SK-N-SH (cell line): ENCODE data around the gene SYNJ1. TPM values are rescaled to one million over a fixed set of nuclear protein-coding genes. Genes with fewer than 3 reads are reported as not detected.

Experiments
- CTCF ChIA-PET: fragments of 300-600, 350-600 bp; formaldehyde crosslinking; extraction: SDS; loops from one replicate; lab custom pipeline; 2021; lab: Yijun Ruan, JAX
- POLR2A ChIA-PET: fragments of 350-600 bp; sonication (Branson Sonifier 250); formaldehyde crosslinking; extraction: SDS; loops from one replicate; lab custom pipeline; 2020; ENCODE audit warnings: antibody characterized with exemption, inconsistent platforms; lab: Yijun Ruan, JAX
- DNase-seq: peaks from one replicate; pipeline ENCODE4 v3.0.0; 2012
- H2AFZ ChIP-seq: fragments of 200-600 bp; sonication (generic); 2 replicates; pipeline ENCODE4 v1.8.1; 2016; ENCODE audit warnings: antibody characterized with exemption, mild to moderate bottlenecking, low read depth
- H3F3A ChIP-seq: fragments of 200-600 bp; sonication (generic); replicated peaks from 2 replicates; pipeline ENCODE3; 2016; ENCODE audit warnings: antibody characterized with exemption, mild to moderate bottlenecking; ENCODE audit not compliant: insufficient read depth
- H3K27ac ChIP-seq, 2 experiments: fragments of 200-500 bp in 1 of 2; fragments of 200-600 bp in 1 of 2; sonication (Bioruptor generic) in 1 of 2; sonication (generic), shearing (Covaris generic) in 1 of 2; 2 replicates each; pipeline versions ENCODE4 v1.5.1 to v1.6.1; 2014 to 2016; ENCODE audit warnings: low read depth in 2 of 2, inconsistent platforms in 1 of 2, low read length in 1 of 2, mild to moderate bottlenecking in 1 of 2, mixed read lengths in 1 of 2
- H3K27me3 ChIP-seq: fragments of 200-600 bp; sonication (generic), shearing (Covaris generic); 2 replicates; pipeline ENCODE4 v1.6.1; 2016; ENCODE audit warnings: mixed run types; ENCODE audit not compliant: insufficient read depth
- H3K36me3 ChIP-seq, 2 experiments: fragments of 200-500 bp in 1 of 2; fragments of 200-600 bp in 1 of 2; sonication (Bioruptor generic) in 1 of 2; sonication (generic) in 1 of 2; replicated peaks in 1 of 2; 2 replicates each; pipeline versions ENCODE3 to v1.5.1; 2014 to 2016; ENCODE audit warnings: low read length in 1 of 2, mild to moderate bottlenecking in 1 of 2; ENCODE audit not compliant: insufficient read depth in 2 of 2, control insufficient read depth in 1 of 2
- H3K4me1 ChIP-seq, 2 experiments: fragments of 200-500 bp in 1 of 2; fragments of 200-600 bp in 1 of 2; sonication (Bioruptor generic) in 1 of 2; sonication (generic), shearing (Covaris generic) in 1 of 2; 2 replicates each; pipeline versions ENCODE4 v1.5.1 to v1.6.1; 2014 to 2016; ENCODE audit warnings: low read depth in 1 of 2, low read length in 1 of 2, mixed run types in 1 of 2; ENCODE audit not compliant: insufficient read depth in 2 of 2, control insufficient read depth in 1 of 2
- H3K4me2 ChIP-seq: fragments of 200-600 bp; sonication (generic), shearing (Covaris generic); 2 replicates; pipeline ENCODE4 v1.6.1; 2017; ENCODE audit warnings: mixed run types
- H3K4me3 ChIP-seq, 2 experiments: fragments of 200-500 bp in 1 of 2; fragments of 200-600 bp in 1 of 2; sonication (Bioruptor generic) in 1 of 2; sonication (generic), shearing (Covaris generic) in 1 of 2; 2 replicates each; pipeline versions ENCODE4 v1.5.1 to v1.8.1; 2014 to 2016; ENCODE audit warnings: low read depth in 2 of 2, inconsistent platforms in 1 of 2, low read length in 1 of 2, mild to moderate bottlenecking in 1 of 2, mixed read lengths in 1 of 2, moderate library complexity in 1 of 2
- H3K79me2 ChIP-seq: fragments of 200-600 bp; sonication (generic); 2 replicates; pipeline ENCODE4 v1.8.1; 2017; ENCODE audit warnings: mild to moderate bottlenecking; ENCODE audit not compliant: insufficient read depth
- H3K9ac ChIP-seq: fragments of 200-600 bp; sonication (generic); 2 replicates; pipeline ENCODE4 v1.6.1; 2017; ENCODE audit warnings: mixed run types
- H3K9me2 ChIP-seq: fragments of 200-600 bp; sonication (generic); 2 replicates; pipeline ENCODE4 v1.6.1; 2017; ENCODE audit warnings: mixed run types
- H3K9me3 ChIP-seq: fragments of 200-600 bp; sonication (generic); 2 replicates; pipeline ENCODE4 v1.6.1; 2017; ENCODE audit warnings: mixed run types, mild to moderate bottlenecking, moderate library complexity
- H4K20me1 ChIP-seq: fragments of 200-600 bp; sonication (generic); 2 replicates; pipeline ENCODE4 v1.6.1; 2017; ENCODE audit warnings: mild to moderate bottlenecking, mixed run types; ENCODE audit not compliant: insufficient read depth
- CHD2 ChIP-seq: fragments of 150-350 bp; IDR thresholded peaks from 2 replicates; pipeline ENCODE4 v1.6.1; 2018; ENCODE audit warnings: low read length; ENCODE audit not compliant: partially characterized antibody
- ELF1 ChIP-seq: IDR thresholded peaks from 2 replicates; pipeline ENCODE4 v1.4.0; 2012
- FOXJ3 ChIP-seq: sonication (generic); formaldehyde crosslinking; IDR thresholded peaks from 2 replicates; pipeline ENCODE4 v1.5.1; 2020; ENCODE audit warnings: mild to moderate bottlenecking, missing genetic modification reagents
- FOXM1 ChIP-seq: IDR thresholded peaks from 2 replicates; pipeline ENCODE4 v1.4.0; 2012; ENCODE audit warnings: low read depth, mild to moderate bottlenecking
- JUND ChIP-seq: IDR thresholded peaks from 2 replicates; pipeline ENCODE4 v1.4.0; 2012
- NRF1 ChIP-seq: IDR thresholded peaks from 2 replicates; pipeline ENCODE4 v1.6.1; 2012; ENCODE audit warnings: low read depth, mild to moderate bottlenecking, low read length
- USF2 ChIP-seq: fragments of 150-350 bp; IDR thresholded peaks from 2 replicates; pipeline ENCODE4 v1.6.1; 2017; ENCODE audit warnings: antibody characterized with exemption, low read length, low read depth, borderline replicate concordance
- WGBS: methylation state at CpG from one replicate; pipeline ENCODE4 v1.1.6; 2017; ENCODE audit warnings: low lambda C conversion rate; 5-methylcytosine and 5-hydroxymethylcytosine counted together
- polyA plus RNA-seq, 3 experiments: library from polyadenylated mRNA; depleted of rRNA; stranded (reverse); fragments of >200 nt; gene quantifications; 2 replicates each; pipeline ENCODE4 v1.2.3, GENCODE V29; 2012

Gene SYNJ1
- polyA plus RNA-seq, 1 of the 3 experiments (the other 2 are of a cell fraction) = 3.3 TPM

GRCh38 chr21:32648165-32648564 lies 79.6 kb downstream of the SYNJ1 start:
- H4K20me1 ChIP-seq = no peaks in the 10 kb centered on the region
- TF ChIP-seq USF2 = no peak
- TF ChIP-seq, all 33 proteins: peak for 0
- CTCF ChIA-PET = interaction anchor here (1.0 kb wide), 1 partner anchor 179 kb away, joined by 4 read pairs; no protein-coding TSS in a partner anchor
- no peak overlapping the region for H2AFZ ChIP-seq
- H3K9ac ChIP-seq = no peak overlapping the region
- no peaks in the 10 kb centered on the region for H3K79me2 ChIP-seq
- no peak for DNase-seq
- no peak overlapping the region for H3K4me2 ChIP-seq
- H3K9me3 ChIP-seq = no peaks in the 10 kb centered on the region
- no peaks in the 10 kb centered on the region for H3K9me2 ChIP-seq
- no peaks in the 10 kb centered on the region for H3F3A ChIP-seq
- H3K4me1 ChIP-seq = no peaks in the 10 kb centered on the region
- POLR2A ChIA-PET = no interaction called here
- H3K36me3 ChIP-seq = peaks cover 18 to 36% of the 10 kb centered on the region in 2 experiments
- H3K27ac ChIP-seq = no peak overlapping the region
- H3K4me3 ChIP-seq = no peak overlapping the region
- H3K27me3 ChIP-seq = no peaks in the 10 kb centered on the region

- no peaks in the 10 kb centered on the region for H3F3A ChIP-seq
- no peak overlapping the region for H3K27ac ChIP-seq
- H3K79me2 ChIP-seq = no peaks in the 10 kb centered on the region
- no peak overlapping the region for H2AFZ ChIP-seq
- no peaks in the 10 kb centered on the region for H3K4me1 ChIP-seq
- no peaks in the 10 kb centered on the region for H3K9me2 ChIP-seq
- H3K9ac ChIP-seq = no peak overlapping the region
- ChIA-PET POLR2A (no interaction called here), CTCF (interaction anchor here (0.8 to 1.2 kb wide), 2 partner anchors 13 to 181 kb away, joined by 3 to 4 read pairs; no protein-coding TSS in a partner anchor)
- peaks cover 23 to 48% of the 10 kb centered on the region in 2 experiments for H3K36me3 ChIP-seq
- WGBS = 94% methylated on average over 19 of the region's 19 CpGs
- H3K27me3 ChIP-seq = no peaks in the 10 kb centered on the region
- TF ChIP-seq JUND (no peak), FOXM1 (no peak), ELF1 (no peak), CHD2 (no peak), NRF1 (no peak), FOXJ3 (no peak), USF2 (no peak)
- no peak overlapping the region for H3K4me3 ChIP-seq
- H3K9me3 ChIP-seq = no peaks in the 10 kb centered on the region
- no peak for DNase-seq
- no peaks in the 10 kb centered on the region for H4K20me1 ChIP-seq
- H3K4me2 ChIP-seq = no peak overlapping the region
These were observed 82.3 kb downstream of the SYNJ1 start for GRCh38 chr21:32645261-32646182.
